Chondrocyte (in vitro differentiated cells): ENCODE measurements around the gene STARD10. TPM values are rescaled to one million over a fixed set of nuclear protein-coding genes. Genes with fewer than 3 reads are reported as not detected.
A peak's percentile ranks its signal among the peaks of the same experiment; 100 is the strongest.

Source experiments
- DNase-seq: peaks from one replicate; pipeline ENCODE4 v3.0.0; 2021; ENCODE audit warnings: mixed read lengths, low spot score
- H3K27ac Mint-ChIP-seq: one replicate; pipeline ENCODE4 v1.8.0; 2021; ENCODE audit warnings: mild to moderate bottlenecking, moderate library complexity, mixed read lengths; ENCODE audit not compliant: unreplicated experiment
- H3K27me3 Mint-ChIP-seq: 2 replicates; pipeline ENCODE4 v1.8.0; 2021; ENCODE audit warnings: low read depth, mixed read lengths
- H3K36me3 Mint-ChIP-seq: 2 replicates; pipeline ENCODE4 v1.8.0; 2021; ENCODE audit warnings: low read depth, mixed read lengths
- H3K4me1 Mint-ChIP-seq: 2 replicates; pipeline ENCODE4 v1.8.0; 2021; ENCODE audit warnings: low read depth, mild to moderate bottlenecking, mixed read lengths
- H3K4me3 Mint-ChIP-seq: one replicate; pipeline ENCODE4 v1.8.0; 2021; ENCODE audit warnings: mild to moderate bottlenecking, moderate library complexity, mixed read lengths; ENCODE audit not compliant: unreplicated experiment
- H3K9me3 Mint-ChIP-seq: 2 replicates; pipeline ENCODE4 v1.8.0; 2021; ENCODE audit warnings: low read depth, mixed read lengths
- total RNA-seq: library from RNA; stranded (reverse); gene quantifications from 3 replicates; pipeline ENCODE4 v1.2.1, GENCODE V29; 2021
- TF ChIP-seq, protein P1 (sequence below): fragments of 200-600 bp; sonication (generic); IDR thresholded peaks from 2 replicates; pipeline ENCODE4 v1.5.0; 2021; ENCODE audit warnings: antibody characterized with exemption, mild to moderate bottlenecking, moderate library complexity

Gene STARD10
- total RNA-seq, 1 donor from 2014 or later = 79.4 TPM

DNA sequence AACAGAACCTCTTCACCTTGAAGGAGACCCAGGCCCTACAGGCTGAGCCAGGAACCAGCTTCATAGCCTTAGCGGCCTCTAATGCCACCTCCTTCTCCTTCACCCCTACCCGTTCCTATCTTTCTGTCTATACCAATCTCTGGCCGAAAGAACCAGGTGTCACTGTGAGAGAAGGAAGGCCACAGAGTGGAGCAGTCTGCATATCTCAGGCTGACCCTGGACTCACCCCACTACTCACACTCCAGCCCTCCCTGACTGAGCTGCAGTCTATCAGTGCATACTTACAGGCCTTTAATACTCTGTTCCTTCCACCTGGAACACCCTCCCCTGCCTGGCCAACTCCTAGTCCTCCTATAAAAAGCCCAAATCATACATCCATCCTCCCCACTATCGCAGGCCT lies 74.3 kb downstream of the STARD10 start:
- Mint-ChIP-seq H3K4me1 (peaks cover 38% of the 10 kb centered on the region), H3K4me3 (no peak overlapping the region), H3K27me3 (no peaks in the 10 kb centered on the region), H3K36me3 (peaks cover 4% of the 10 kb centered on the region), H3K9me3 (no peaks in the 10 kb centered on the region), H3K27ac (peak overlapping the region; percentile 65)
- TF ChIP-seq, protein P1, sequence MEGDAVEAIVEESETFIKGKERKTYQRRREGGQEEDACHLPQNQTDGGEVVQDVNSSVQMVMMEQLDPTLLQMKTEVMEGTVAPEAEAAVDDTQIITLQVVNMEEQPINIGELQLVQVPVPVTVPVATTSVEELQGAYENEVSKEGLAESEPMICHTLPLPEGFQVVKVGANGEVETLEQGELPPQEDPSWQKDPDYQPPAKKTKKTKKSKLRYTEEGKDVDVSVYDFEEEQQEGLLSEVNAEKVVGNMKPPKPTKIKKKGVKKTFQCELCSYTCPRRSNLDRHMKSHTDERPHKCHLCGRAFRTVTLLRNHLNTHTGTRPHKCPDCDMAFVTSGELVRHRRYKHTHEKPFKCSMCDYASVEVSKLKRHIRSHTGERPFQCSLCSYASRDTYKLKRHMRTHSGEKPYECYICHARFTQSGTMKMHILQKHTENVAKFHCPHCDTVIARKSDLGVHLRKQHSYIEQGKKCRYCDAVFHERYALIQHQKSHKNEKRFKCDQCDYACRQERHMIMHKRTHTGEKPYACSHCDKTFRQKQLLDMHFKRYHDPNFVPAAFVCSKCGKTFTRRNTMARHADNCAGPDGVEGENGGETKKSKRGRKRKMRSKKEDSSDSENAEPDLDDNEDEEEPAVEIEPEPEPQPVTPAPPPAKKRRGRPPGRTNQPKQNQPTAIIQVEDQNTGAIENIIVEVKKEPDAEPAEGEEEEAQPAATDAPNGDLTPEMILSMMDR = no peak
- DNase-seq = no peak

- no peak for DNase-seq
- TF ChIP-seq, protein P1 = no peak
- Mint-ChIP-seq H3K9me3 (no peaks in the 10 kb centered on the region), H3K27me3 (no peaks in the 10 kb centered on the region), H3K4me1 (peaks cover 38% of the 10 kb centered on the region), H3K4me3 (no peak overlapping the region), H3K27ac (no peak overlapping the region), H3K36me3 (peaks cover 4% of the 10 kb centered on the region)
Measured at GRCh38 chr11:72719144-72719543, 74.7 kb downstream of the STARD10 start.

GRCh38 chr11:72718101-72718501 lies 75.7 kb downstream of the STARD10 start:
- no peak for DNase-seq
- Mint-ChIP-seq H3K27me3 (no peaks in the 10 kb centered on the region), H3K9me3 (no peaks in the 10 kb centered on the region), H3K27ac (no peak overlapping the region), H3K36me3 (peaks cover 4% of the 10 kb centered on the region), H3K4me3 (no peak overlapping the region), H3K4me1 (peaks cover 35% of the 10 kb centered on the region)
- TF ChIP-seq, protein P1 = no peak

- no peak for DNase-seq
- Mint-ChIP-seq H3K4me1 (peaks cover 28% of the 10 kb centered on the region), H3K27ac (no peak overlapping the region), H3K4me3 (no peak overlapping the region), H3K27me3 (no peaks in the 10 kb centered on the region), H3K36me3 (peaks cover 8% of the 10 kb centered on the region), H3K9me3 (no peaks in the 10 kb centered on the region)
- TF ChIP-seq, protein P1 = no peak
Measured at GRCh38 chr11:72716788-72717435, 76.9 kb downstream of the STARD10 start.

GRCh38 chr11:72716290-72716689 lies 77.6 kb downstream of the STARD10 start:
- TF ChIP-seq, protein P1 = no peak
- Mint-ChIP-seq H3K9me3 (no peaks in the 10 kb centered on the region), H3K27me3 (no peaks in the 10 kb centered on the region), H3K4me3 (no peak overlapping the region), H3K36me3 (peaks cover 8% of the 10 kb centered on the region), H3K27ac (no peak overlapping the region), H3K4me1 (peaks cover 21% of the 10 kb centered on the region)
- DNase-seq = no peak
